HG02973 (cell line): ENCODE data around the gene BRF1.
"Not testable (repeated sequence)": the region's sequence is repeated elsewhere in the genome, so short reads cannot be mapped to it uniquely, and the experiment has no call there.

Experiments
- ATAC-seq: cut with Tn5 transposase; IDR thresholded peaks from one replicate; pipeline ENCODE4 v1.9.1; 2021; ENCODE audit warnings: moderate library complexity; ENCODE audit not compliant: unreplicated experiment

The BRF1 gene

DNA sequence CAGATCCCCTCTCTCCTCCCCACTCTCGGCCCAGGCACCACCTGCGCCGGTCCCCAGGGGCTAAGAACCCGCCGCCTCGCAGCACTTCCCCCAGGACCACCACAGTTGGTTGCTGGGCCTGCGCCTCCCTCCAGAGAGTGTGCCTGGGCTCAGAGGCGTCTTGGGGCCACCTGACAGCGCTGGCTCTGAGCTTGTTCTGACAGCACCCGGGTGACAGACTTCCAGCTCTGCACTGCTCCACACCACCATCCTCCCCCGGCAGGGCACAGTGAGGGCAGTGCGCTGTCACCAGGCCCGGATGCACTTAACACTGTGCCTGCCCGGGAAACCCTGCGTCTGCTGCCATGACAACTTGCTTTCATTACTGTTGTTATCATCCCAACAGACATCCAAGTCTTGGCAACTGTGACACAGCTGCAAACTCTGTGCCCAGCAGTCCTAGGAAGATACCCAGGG lies 6.6 kb downstream of the BRF1 start:
- peak; percentile 51 for ATAC-seq

GRCh38 chr14:105292826-105293711 lies 7.7 kb downstream of the BRF1 start:
- ATAC-seq = no peak

DNA sequence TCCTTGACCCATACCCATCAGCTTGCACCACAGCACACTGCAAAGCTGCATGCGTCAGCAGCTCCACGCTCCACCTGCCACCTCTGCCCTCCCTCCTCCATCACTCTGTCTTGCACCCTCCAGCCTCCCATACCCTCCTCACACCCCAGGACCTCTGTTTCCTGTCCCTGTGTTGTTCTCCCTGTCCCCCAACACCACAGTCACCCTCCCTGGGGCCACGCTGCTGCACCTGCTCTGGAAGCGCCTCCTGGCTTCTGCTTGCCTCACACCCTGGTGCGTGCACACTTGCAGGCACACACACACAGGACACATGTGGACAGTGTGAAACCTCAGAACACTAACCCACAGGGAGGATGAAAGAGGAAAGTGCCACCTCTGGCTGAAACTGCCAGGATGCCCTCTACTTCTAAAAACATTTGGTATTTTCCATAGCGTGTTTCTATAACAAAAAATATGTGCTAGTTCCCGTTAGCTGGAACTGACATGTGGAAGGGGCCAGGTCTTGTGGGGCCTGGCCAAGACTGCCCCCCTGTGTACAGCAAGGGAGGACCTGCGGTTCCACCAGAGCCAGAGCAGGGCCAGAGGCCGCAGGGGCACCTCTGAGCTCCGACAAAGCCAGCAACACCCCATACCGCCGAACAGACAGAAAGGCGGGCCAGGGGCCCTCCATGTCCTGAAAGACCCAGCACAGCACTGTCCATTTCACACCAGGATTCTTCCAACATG lies 10.0 kb downstream of the BRF1 start:
- ATAC-seq = no peak

DNA sequence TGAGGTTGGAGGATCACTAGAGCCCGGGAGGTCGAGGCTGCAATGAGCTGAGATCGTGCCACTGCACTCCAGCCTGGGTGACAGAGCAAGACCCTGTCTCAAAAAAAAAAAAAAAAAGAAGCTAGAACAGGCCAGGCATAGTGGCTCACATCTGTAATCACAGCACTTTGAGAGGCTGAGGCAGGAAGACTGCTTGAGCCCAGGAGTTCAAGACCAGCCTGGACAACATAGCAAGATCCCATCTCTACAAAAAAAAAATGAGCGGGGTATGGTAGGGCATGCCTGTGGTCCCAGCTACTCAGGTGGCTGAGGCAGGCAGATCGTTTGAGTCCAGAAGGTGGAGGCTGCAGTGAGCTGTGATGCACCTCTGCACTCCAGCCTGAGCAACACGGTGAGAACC lies 11.9 kb downstream of the BRF1 start:
- not testable (repeated sequence) for ATAC-seq

DNA sequence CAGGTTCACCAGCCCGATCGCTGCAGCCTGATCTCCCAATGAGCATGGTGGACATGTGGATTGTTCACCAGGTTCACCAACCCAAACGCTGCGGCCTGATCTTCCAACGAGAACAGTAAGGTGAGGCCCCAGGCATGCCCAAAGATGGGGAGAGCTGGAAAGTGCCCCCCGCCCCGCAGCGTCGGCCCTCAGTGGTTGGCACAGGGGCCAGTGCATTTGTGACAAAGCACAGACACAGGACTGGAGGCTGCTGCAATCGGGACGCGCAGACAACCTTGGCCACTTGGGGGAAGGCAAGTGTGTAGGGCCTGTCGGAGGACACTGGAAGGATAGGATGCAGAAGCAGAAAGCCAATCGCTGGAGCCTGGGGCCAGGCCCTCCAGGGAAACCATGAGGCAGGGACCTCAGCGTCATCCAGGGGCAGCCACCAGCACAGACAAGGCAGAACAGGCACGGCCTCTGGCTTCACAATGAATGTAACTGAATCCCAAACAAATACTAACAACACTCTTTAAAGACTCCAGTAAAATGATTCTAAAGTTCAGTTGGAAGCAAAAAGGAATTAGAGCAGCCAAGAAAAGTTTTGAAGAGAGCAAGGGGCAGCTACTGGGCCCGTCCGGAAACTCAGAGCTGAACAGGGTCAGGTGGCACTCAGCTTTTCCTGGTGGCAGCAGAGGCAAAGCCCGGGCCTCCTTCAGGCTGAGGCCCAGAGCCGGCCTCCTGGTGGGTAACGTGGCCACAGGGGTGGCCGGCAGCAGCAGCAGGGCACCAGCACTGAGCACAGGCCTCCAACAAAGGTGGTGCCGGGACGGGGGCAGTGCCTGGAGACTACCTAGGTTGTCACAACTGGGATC lies 13.3 kb downstream of the BRF1 start:
- no peak for ATAC-seq

DNA sequence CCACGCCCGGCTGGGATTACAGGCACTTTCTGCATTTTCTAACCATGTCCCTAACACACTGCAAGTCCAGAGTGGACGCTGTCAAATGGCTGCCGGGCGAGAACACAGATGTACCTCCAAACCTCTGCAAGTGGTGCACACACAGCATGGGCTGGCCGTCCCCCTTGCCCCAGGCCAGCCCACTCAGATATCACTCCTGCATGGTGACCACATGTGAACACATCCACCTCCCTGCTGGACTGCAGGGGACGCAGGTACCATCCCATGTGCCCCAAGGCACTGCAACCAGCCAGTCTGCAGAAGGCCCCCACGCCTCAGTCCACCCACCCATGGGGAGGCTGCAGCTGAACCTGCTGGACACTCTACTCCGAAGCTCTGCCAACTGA lies 14.0 kb downstream of the BRF1 start:
- no peak for ATAC-seq

DNA sequence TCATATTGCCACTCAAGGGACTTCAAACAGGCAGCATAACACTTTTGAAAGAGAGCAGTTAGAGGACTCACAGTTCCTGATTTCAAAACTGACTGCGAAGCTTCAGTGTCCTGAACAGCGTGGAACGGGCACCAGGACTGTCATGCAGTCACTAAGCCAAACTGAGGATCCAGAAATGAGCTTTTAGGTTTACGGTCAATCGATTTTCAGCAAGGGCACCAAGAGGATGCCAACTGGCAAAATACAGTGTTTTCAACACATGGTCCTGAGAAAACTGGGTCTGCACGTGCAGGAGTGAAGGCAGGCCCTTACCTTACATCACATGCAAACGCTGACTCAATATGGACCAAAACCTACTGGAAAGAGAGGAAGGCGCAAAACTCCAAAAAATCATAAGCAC lies 15.6 kb downstream of the BRF1 start:
- no peak for ATAC-seq

GRCh38 chr14:105283899-105284298 lies 16.9 kb downstream of the BRF1 start:
- ATAC-seq = no peak

DNA sequence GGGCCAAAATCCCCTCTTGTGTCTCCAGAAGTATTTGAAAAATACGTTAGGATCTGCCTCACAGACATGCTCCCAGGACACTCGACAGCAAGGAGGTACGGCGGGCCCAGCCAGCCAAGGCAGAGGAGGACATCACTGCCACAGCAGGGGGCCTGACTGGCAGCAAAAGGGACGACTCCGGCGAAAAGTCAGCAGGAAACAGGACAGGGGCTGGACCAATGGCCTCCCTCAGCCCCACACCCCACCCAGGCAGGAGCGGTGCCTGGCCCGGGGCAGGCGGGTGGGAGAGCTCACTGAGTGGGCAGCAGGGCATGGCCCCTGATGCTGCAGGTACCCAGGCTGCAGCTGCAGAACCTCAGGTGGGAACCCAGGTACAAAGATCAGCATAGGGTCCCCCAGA lies 17.8 kb downstream of the BRF1 start:
- ATAC-seq = no peak

- ATAC-seq = no peak
Measured at GRCh38 chr14:105282098-105282725, 18.6 kb downstream of the BRF1 start.

GRCh38 chr14:105281371-105282097 lies 19.3 kb downstream of the BRF1 start:
- no peak for ATAC-seq

- ATAC-seq = no peak
Measured at GRCh38 chr14:105280525-105280924, 20.3 kb downstream of the BRF1 start.

DNA sequence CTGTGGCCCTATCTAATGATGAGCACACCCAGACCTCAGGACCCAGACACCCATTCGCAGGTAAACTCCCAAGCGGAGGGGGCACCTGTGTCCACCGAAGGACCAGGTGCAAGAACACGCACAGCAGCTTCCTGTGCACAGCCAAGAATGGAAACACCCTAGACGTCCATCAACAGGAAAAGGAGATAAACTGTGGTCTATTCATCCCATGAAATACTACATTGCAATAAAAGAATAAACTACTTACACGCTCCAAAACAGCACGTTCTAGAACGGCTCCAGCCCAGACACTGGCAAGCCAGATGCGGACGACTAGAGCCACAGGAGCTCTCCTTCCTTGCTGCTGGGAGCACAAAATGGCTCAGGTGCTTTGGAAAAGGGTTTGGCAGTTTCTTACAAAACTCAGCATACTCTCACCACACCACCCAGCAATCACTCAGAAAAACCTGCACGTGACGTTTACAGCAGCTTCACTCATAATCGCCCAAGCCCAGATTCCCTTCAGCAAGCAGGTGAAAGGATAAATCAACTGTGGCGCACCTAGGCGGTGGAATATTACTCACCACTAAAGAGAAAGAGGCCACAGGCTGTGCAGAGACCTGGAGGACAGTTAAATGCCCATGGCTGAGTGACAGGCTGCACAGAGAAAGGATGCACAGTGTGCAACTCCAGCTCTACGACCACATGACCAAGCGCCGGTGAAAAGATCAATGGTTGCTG lies 21.0 kb downstream of the BRF1 start:
- no peak for ATAC-seq

DNA sequence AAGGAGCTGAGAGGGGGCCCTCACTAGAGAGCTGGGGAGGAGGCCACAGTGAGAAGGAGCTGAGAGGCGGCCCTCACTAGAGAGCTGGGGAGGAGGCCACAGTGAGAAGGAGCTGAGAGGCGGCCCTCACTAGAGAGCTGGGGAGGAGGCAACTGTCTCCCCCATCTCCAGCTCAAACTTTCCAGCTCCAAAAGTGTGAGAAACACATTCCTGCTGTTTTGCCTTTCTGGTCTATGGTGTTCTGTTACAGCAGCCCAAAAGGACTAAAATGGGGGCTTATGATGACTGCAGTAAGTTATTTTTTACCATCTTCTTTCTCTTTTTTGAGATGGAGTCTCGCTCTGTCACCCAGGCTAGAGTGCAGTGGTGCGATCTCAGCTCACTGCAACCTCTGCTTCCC lies 23.4 kb downstream of the BRF1 start:
- ATAC-seq = not testable (repeated sequence)

DNA sequence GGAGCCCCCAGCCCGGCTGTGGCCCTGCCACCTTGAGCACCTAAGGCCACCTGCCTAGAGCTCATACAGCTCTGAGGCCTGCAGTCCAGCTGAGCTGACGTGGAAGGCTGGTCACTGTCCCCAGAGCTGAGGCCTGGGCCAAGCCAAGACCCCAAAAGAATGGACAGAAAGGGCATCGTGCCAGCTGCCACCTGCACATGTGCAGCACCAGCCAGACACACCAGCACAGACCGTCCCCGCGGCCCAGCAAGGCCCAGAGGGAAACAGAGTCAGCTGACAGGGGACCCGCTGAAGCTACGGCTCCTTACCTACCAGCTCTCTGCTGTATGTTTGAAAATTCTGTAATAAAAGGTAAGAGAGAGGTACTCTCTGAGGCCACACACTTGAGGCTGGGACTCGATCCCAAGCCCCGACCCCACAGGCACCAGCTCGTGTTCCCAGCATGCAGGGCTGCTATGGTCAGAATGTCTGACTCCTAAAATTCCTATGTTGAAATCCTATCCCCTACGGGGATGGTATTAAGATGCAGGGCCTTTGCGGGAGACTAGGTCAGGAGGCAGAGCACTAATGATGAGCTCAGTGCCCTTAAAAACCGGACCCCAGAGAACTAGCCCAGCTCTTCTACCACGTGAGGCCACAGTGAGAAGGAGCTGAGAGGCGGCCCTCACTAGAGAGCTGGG lies 25.4 kb downstream of the BRF1 start:
- no peak for ATAC-seq

DNA sequence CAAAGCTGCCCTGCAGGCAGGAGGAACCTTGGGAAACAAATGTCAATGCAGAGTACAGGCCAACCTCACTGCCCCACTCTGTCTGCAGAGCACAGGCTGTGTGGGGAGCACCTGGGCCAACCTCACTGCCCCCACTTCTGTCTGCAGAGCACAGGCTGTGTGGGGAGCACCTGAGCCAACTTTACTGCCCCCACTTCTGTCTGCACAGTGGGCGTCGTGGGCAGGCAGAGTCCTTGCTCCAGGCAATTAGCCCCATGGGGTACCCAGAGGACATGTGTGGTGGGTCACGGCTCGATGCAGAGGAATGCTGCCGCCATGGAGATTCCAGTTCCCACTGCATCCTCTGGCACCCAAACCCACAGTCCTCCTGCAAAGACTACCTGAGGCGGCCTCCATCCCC lies 26.2 kb downstream of the BRF1 start:
- no peak for ATAC-seq

GRCh38 chr14:105273062-105273461 lies 27.7 kb downstream of the BRF1 start:
- no peak for ATAC-seq

DNA sequence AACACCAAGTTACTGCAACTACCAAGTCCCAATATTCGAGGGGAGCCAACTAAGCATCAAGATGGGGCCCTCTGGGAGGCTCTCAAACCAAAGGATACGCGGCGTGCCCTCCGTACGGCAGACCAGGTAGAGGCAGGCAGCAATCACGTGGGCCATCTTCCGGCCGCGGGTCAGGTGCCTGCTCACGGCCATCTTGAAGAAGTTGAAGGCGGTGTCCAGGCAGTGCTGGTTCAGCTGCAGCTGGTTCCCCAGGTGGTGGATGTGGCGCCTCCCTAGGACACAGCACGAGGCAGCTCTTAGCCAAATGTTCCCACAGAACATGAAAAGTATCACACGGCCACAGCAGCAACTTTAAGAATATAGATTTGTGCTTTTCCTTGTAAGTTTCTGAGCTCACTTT lies 28.2 kb downstream of the BRF1 start:
- ATAC-seq = no peak
